Activated T-cell treated with anti-CD3 and anti-CD28 coated beads for 1 hour (primary cell): ENCODE results near the gene SIGLEC1.

Source experiments
- DNase-seq: peaks from one replicate; pipeline ENCODE4 v3.0.0-alpha.2; 2020; ENCODE audit warnings: low read depth

SIGLEC1 gene

GRCh38 chr20:3712279-3712873 is at the start of gene SIGLEC1:
SIGLEC1 (minus strand) TSS chr20:3712600; CDS start chr20:3707128, 5,472 bp downstream.
- no peak for DNase-seq

- DNase-seq: no peak
Measured at GRCh38 chr20:3760655-3761348, 48.4 kb upstream of the SIGLEC1 start.

- DNase-seq: no peak
Measured at GRCh38 chr20:3759884-3760283, 47.5 kb upstream of the SIGLEC1 start.

- DNase-seq: no peak
Measured at GRCh38 chr20:3759316-3759823, 47.0 kb upstream of the SIGLEC1 start.

GRCh38 chr20:3758566-3758965 is 46.2 kb upstream of the SIGLEC1 start:
- DNase-seq: no peak

- no peak for DNase-seq
Measured at GRCh38 chr20:3757268-3757667, 44.9 kb upstream of the SIGLEC1 start.

- DNase-seq: no peak
Measured at GRCh38 chr20:3755814-3756480, 43.5 kb upstream of the SIGLEC1 start.

GRCh38 chr20:3755269-3755668 is 42.9 kb upstream of the SIGLEC1 start:
- DNase-seq: no peak

- DNase-seq: no peak
Measured at GRCh38 chr20:3754276-3754630, 41.9 kb upstream of the SIGLEC1 start.

- DNase-seq: no peak
Measured at GRCh38 chr20:3753501-3754275, 41.3 kb upstream of the SIGLEC1 start.

GRCh38 chr20:3753098-3753497 is 40.7 kb upstream of the SIGLEC1 start:
- peak; percentile 48 for DNase-seq

- no peak for DNase-seq
Measured at GRCh38 chr20:3752386-3752759, 40.0 kb upstream of the SIGLEC1 start.

GRCh38 chr20:3751675-3752385 is 39.4 kb upstream of the SIGLEC1 start:
- peak; percentile 18 for DNase-seq

- DNase-seq: no peak
Measured at GRCh38 chr20:3751305-3751674, 38.9 kb upstream of the SIGLEC1 start.

- DNase-seq: peak; percentile 10
Measured at GRCh38 chr20:3749689-3750531, 37.5 kb upstream of the SIGLEC1 start.

GRCh38 chr20:3749087-3749688 is 36.8 kb upstream of the SIGLEC1 start:
- no peak for DNase-seq

GRCh38 chr20:3748073-3748472 is 35.7 kb upstream of the SIGLEC1 start:
- no peak for DNase-seq

GRCh38 chr20:3747471-3747870 is 35.1 kb upstream of the SIGLEC1 start:
- DNase-seq: no peak

GRCh38 chr20:3745686-3746173 is 33.3 kb upstream of the SIGLEC1 start:
- no peak for DNase-seq
